ENCODE data around the gene FLACC1.

DNA sequence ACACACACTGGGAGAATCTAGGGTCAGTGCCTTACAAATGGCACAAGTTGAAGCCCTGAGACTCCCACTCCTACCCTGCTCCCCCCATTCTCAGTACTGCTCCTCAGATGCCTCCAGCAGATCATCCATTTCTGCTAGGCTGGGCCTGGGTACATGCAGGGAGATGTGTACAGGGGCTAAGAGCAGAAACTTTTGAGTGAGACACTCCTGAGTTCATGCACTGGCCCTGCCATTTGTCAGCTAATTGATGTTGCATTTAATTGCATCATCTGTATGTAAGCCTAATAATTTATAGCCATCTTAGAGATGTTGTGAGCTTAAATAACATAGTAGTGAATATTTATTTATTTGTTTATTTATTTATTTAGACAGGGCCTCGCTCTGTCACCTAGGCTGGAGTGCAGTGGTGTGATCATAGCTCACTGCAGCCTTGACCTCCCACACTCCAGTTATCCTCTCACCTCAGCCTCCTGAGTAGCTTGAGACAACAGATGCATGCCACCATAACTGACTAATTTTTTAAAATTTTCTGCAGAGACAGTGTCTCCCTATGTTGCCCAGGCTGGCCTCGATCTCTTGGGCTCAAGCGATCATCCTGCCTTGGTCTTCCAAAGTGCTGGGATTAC, 101.6 kb downstream of the FLACC1 start:
- TF ChIP-seq, protein P1, sequence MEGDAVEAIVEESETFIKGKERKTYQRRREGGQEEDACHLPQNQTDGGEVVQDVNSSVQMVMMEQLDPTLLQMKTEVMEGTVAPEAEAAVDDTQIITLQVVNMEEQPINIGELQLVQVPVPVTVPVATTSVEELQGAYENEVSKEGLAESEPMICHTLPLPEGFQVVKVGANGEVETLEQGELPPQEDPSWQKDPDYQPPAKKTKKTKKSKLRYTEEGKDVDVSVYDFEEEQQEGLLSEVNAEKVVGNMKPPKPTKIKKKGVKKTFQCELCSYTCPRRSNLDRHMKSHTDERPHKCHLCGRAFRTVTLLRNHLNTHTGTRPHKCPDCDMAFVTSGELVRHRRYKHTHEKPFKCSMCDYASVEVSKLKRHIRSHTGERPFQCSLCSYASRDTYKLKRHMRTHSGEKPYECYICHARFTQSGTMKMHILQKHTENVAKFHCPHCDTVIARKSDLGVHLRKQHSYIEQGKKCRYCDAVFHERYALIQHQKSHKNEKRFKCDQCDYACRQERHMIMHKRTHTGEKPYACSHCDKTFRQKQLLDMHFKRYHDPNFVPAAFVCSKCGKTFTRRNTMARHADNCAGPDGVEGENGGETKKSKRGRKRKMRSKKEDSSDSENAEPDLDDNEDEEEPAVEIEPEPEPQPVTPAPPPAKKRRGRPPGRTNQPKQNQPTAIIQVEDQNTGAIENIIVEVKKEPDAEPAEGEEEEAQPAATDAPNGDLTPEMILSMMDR (conservative IDR thresholded peaks at IDR 0.05): no peak
- TF ChIP-seq EZH2 (IDR thresholded peaks at IDR 0.05; ENCODE audit: low read depth): no peak
